Lower lobe of right lung (tissue), 2 donors: Measurements from ENCODE around the gene GGNBP2. TPM values are rescaled to one million over a fixed set of nuclear protein-coding genes. Genes with fewer than 3 reads are reported as not detected.
A peak's percentile ranks its signal among the peaks of the same experiment; 100 is the strongest.

Experiments
- ATAC-seq, 2 donors: fragments of 200-7000 bp; cut with Tn5 transposase; one replicate each; pipeline ENCODE4 v1.9.1; 2020 to 2022; ENCODE audit warnings: mild to moderate bottlenecking in 2 of 2, moderate library complexity in 2 of 2
- DNase-seq: peaks from one replicate; pipeline ENCODE4 v3.0.0-alpha.2; 2020
- H3K27ac ChIP-seq: fragments of 200-600 bp; one replicate; pipeline ENCODE4 v1.8.0; 2022
- H3K27me3 ChIP-seq: fragments of 200-600 bp; one replicate; pipeline ENCODE4 v1.8.0; 2022; ENCODE audit warnings: low read depth
- H3K36me3 ChIP-seq: fragments of 200-600 bp; one replicate; pipeline ENCODE4 v1.8.0; 2022; ENCODE audit warnings: mild to moderate bottlenecking
- H3K4me1 ChIP-seq: fragments of 200-600 bp; one replicate; pipeline ENCODE4 v1.8.0; 2022
- H3K4me3 ChIP-seq: fragments of 200-600 bp; one replicate; pipeline ENCODE4 v1.8.0; 2022; ENCODE audit warnings: mild to moderate bottlenecking
- H3K9me3 ChIP-seq: fragments of 200-600 bp; one replicate; pipeline ENCODE4 v1.8.0; 2022
- CTCF ChIP-seq: fragments of 200-600 bp; IDR thresholded peaks from one replicate; pipeline ENCODE4 v1.8.0; 2022; ENCODE audit warnings: antibody characterized with exemption, mild to moderate bottlenecking
- intact Hi-C: fragments of 100-400 bp; cut with DNase I; formaldehyde crosslinking; loops from one replicate; pipeline ENCODE4 v1.11.0; 2022
- total RNA-seq: library from RNA; stranded (reverse); fragmentation: NEBNext Ultra II Directional; extraction: Animal tissue kit (Norgen Biotek cat#: 25700); gene quantifications from one replicate; pipeline ENCODE4 v1.2.1, GENCODE V29; 2021
- donor health status: DM: no; HTN: yes; CAD: no; lungs with severe emphysema.

GGNBP2 gene
- total RNA-seq, 1 donor from 2014 or later, result 74.8 TPM

DNA sequence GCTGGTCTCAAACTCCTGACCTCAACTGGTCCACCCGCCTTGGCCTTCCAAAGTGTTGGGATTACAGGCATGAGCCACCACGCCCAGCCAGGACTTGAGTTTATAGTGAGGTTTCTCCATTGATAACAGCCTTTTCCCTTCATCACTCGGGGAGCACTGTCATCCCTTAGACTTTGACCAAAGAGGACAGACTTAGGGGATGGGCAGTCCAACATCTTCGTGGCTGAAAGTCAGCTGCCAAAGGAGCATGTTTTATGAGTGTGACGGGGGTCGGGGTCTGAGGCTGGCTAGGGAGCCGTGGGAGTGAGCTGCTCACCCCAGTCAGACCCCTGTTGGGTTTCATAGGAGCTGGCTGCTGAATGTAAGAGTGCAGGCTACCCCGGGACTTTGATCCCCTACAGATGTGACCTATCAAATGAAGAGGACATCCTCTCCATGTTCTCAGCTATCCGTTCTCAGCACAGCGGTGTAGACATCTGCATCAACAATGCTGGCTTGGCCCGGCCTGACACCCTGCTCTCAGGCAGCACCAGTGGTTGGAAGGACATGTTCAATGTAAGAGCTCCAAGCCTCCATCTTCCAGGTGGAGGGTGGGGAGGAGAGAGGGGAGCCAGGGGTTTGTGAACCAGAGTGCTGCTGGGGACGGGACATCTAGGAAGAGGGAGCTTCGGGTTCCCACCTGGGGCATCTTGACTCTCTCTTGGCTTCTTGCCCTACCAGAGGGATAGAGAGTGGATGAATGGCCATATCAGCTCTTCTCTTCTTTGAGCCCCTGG lies 50.1 kb downstream of the GGNBP2 start:
- H3K9me3 ChIP-seq, result no peaks in the 10 kb centered on the region
- no peak overlapping the region for H3K27ac ChIP-seq
- DNase-seq (peak; percentile 33), ATAC-seq (no peak)
- intact Hi-C loops, result no loop called here
- no peak for TF ChIP-seq CTCF
- H3K36me3 ChIP-seq, result peaks cover 2% of the 10 kb centered on the region
- H3K27me3 ChIP-seq, result no peaks in the 10 kb centered on the region
- no peak overlapping the region for H3K4me3 ChIP-seq
- H3K4me1 ChIP-seq, result peaks cover 16% of the 10 kb centered on the region

- no peaks in the 10 kb centered on the region for H3K36me3 ChIP-seq
- DNase-seq (no peak), ATAC-seq (no peak)
- no peak overlapping the region for H3K27ac ChIP-seq
- intact Hi-C loops, result no loop called here
- no peak for TF ChIP-seq CTCF
- no peaks in the 10 kb centered on the region for H3K9me3 ChIP-seq
- H3K4me1 ChIP-seq, result peaks cover 23% of the 10 kb centered on the region
- H3K4me3 ChIP-seq, result no peak overlapping the region
- H3K27me3 ChIP-seq, result no peaks in the 10 kb centered on the region
Observed at GRCh38 chr17:36597226-36597625, 52.5 kb downstream of the GGNBP2 start.

DNA sequence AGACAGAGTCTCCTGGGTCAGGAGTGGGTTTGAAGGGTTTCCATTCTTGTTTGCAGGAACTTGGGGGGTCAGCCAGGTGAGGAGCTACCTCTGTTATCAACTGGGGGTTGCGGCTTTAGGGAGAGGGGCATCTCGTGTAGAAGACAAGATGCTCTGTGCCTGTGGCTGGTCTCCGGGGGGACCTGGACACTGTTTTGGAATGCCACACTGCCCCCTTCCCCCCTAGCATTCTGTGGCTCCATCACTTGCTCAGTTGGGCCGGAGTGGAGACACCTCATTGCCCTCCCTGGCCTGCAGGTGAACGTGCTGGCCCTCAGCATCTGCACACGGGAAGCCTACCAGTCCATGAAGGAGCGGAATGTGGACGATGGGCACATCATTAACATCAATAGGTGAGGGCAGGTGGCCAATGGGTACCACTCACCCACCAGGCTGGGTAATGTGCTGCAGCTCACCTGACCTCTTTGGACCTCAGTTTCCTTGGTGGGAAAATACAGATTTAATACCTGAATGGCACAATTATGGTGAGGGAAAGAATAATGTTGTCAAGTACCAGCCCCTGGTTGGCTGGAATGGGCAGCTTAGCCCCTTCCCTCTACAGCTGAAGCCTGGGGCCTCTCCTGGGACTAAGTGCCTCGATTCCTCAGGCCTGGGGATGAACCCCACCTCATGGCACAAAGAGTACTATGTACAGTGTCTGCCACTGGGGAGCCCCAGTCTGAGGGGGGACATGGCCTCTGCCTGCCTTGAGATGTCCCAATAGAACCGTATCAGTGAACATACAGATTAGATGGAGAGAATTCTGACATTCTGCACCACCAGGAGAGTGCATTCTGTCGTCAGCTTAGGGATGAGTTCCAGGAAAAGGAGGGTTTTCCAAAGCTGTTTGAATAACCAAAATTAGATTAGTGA lies 53.4 kb downstream of the GGNBP2 start:
- peaks cover 23% of the 10 kb centered on the region for H3K4me1 ChIP-seq
- H3K27me3 ChIP-seq, result no peaks in the 10 kb centered on the region
- DNase-seq (peak; percentile 24), ATAC-seq (no peak)
- no peak for TF ChIP-seq CTCF
- no peaks in the 10 kb centered on the region for H3K36me3 ChIP-seq
- intact Hi-C loops, result no loop called here
- H3K27ac ChIP-seq, result no peak overlapping the region
- no peaks in the 10 kb centered on the region for H3K9me3 ChIP-seq
- no peak overlapping the region for H3K4me3 ChIP-seq

- Histone ChIP-seq H3K27me3 (no peaks in the 10 kb centered on the region), H3K4me1 (peaks cover 26% of the 10 kb centered on the region), H3K27ac (no peak overlapping the region), H3K9me3 (no peaks in the 10 kb centered on the region), H3K36me3 (no peaks in the 10 kb centered on the region), H3K4me3 (no peak overlapping the region)
- DNase-seq, result peak; percentile 28
- intact Hi-C loops, result no loop called here
- no peak for TF ChIP-seq CTCF
- no peak for ATAC-seq
Observed at GRCh38 chr17:36598951-36599401, 54.3 kb downstream of the GGNBP2 start.

GRCh38 chr17:36599546-36600250 lies 55.0 kb downstream of the GGNBP2 start:
- Histone ChIP-seq H3K27me3 (no peaks in the 10 kb centered on the region), H3K27ac (no peak overlapping the region), H3K36me3 (no peaks in the 10 kb centered on the region), H3K4me3 (no peak overlapping the region), H3K9me3 (no peaks in the 10 kb centered on the region), H3K4me1 (peaks cover 26% of the 10 kb centered on the region)
- ATAC-seq, result no peak
- TF ChIP-seq CTCF, result no peak
- DNase-seq, result peak; percentile 41
- intact Hi-C loops, result no loop called here
